HG02885 (cell line): ENCODE measurements around the gene EEA1.

ENCODE experiments used
- ATAC-seq: cut with Tn5 transposase; IDR thresholded peaks from one replicate; pipeline ENCODE4 v1.9.1; 2021; ENCODE audit warnings: mild to moderate bottlenecking; ENCODE audit not compliant: unreplicated experiment, poor library complexity

Gene EEA1

GRCh38 chr12:92939116-92939515, 10.0 kb upstream of the EEA1 start:
- no peak for ATAC-seq

DNA sequence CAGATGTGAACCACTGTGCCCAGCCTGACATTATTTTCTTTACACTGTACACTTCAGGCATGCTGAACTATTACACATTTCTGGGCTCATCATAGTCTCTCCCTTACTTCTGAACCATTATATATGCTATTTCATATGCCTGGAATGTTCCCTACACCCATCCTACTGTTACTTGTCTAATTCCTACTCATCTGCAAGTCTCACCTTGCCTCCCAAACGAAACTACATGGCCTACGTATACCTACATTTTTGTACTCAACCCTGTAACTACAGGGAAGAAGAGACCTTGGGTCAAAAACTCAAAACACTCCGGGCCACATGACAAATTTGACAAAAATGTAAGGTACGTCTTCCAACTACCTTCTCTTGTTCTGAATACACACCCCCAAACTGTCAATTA, 9.5 kb upstream of the EEA1 start:
- no peak for ATAC-seq

DNA sequence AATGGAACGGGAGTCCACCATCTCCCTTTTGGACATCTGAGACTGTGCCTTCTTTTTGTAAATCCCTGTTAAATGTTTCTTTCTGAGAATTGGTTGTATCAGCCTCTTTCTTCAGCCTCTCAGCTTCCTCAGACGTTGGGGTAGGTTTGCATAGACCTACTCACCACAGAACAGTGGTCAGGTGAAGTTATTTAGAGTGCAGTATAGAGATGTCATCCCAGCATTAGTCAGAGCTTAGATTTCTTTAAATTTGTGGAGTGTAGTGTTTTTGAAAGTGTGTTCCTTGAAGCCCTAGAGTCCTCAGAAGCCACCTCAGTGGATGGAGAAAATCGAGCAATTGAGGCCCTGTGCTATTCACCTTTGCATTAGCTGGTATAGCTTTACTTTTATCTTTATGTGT, 8.9 kb upstream of the EEA1 start:
- ATAC-seq = peak; percentile 82

DNA sequence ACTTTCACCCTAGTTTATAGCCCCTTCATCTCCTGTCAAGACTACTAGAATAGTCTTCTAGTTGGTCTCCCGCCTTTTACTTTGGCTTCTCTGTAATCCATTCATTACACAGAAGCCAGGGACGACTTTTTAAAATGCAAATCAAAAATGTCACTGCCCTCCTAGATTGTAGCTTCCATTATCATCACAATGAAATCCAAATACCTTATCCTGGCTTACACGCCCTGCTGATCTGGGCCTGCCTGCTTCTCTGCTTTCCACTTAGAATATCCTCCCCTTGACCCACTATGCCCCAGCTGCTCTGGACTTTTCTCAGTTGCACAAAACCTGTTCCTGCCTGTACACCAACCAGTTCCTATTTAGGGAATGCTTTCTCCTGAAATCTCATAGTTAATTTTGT, 4.5 kb upstream of the EEA1 start:
- no peak for ATAC-seq

GRCh38 chr12:92930421-92930820, 1.3 kb upstream of the EEA1 start:
- ATAC-seq = no peak

GRCh38 chr12:92929983-92930382, 888 bp upstream of the EEA1 start:
- ATAC-seq = no peak

DNA sequence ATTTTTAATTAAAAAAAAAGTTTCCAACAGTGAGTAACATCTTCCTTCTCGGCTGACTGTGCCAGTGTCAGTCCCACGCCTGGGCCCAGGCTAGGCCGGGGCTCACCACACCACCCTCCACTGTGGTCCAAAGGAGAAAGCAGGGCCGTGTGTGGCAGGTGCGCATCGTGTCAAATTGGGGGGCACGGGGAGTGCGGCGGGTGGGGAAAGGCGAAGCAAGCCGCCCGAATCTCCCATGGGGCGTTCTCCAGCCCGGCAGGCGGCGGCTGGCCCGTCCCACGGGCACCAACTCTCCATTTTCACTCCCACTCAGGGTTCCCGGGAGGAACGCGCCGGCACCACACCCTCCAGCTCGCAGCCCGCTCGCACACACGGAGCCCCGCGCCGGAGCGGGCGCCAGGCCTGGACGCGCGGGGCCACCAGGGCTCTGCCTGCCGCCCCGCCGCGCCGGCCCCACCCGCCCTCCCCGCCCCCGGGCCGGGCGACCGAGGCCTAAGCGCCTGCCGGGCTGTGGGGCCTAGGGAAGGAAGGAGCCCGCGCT, 604 bp downstream of the EEA1 start:
- peak; percentile 16 for ATAC-seq

DNA sequence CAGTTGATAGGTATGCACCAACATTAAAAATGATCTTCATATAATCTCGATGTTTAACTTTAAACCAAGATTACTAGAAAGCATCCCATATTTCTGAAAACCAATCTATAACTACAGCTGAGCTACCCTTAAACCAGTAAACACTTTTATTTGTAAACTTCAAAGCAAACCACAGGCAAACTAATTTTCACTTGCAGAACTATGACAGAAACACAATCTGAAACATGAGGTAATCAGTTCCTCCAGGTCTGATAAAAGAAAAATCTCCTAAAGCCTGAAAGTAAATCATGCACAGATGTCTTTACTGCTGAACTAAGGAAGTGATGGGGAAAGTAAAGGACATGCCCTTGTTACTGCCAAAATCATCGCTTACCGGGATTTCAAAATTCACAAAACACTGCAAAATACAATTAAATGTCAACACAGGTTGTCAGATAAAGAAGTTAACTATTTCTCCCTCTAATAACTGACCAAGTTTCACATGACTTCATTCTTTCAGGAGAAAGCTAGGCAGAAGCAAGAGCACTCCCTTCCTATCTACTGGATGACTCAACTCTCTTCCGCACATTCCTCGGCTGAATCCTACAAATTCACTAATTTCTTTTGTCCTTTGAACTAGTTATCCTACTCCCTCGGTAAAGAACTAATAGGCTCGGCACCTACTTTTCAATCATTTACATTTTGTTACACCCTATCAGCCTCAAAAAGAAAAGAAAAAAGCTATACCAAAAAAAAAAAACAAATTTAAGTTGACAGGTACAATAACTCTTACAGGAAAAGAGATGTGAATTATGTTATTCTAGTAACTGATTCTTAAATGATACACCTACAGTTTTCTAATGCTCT, 1.4 kb downstream of the EEA1 start:
- no peak for ATAC-seq

DNA sequence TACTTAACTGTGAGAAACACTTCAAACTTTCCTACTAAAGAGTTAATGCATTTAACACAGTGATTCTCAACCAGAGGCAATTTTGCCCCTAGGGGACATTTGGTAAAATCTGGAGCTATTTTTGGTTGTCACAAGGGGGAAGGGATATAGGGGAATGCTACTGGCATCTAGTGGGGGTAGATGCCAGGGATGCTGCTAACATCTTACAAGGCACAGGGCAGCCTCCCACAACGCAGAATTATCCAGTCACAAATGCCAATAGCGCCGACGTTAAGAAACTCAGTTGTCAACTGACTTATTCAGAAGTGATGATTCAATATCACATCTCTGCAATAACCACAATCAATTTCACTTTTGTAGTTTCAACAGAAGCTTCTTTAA, 2.0 kb downstream of the EEA1 start:
- no peak for ATAC-seq

DNA sequence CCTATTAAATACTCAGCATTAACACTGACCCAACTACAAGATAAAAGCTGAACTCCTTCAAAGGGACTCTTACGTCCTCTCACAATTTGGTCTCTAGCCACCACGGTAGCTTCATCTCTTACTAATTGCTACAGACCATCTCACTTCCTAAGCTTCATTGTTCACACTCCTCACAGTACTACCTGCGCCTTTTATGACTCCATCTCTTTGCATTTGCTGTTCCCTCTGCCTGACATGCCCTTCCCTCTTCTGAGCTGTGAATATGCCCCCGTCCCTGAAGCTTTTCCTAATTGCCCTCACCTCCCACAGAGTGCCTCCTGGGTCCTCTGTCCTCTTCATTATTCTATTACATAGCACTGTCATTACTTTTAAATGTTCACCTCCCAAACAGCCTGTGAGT, 2.5 kb downstream of the EEA1 start:
- no peak for ATAC-seq

DNA sequence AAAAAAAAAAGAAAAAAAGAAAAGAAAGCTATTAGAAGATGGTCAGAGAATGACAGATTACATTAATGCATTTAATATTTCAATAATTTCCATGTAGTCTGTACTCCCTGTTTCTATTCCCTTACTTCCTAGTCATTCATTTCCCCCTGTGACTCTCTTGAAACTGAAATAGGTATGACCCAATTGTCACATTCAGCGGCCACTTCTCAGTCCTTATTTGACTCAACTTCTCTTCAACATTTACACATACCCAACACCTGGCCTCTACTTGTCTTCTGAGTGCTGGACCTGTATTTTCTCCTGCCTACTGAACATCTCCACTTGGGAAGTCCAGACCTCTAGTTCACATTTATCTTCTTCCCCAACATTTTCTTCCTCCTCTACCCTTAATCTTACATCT, 7.2 kb downstream of the EEA1 start:
- peak; percentile 84 for ATAC-seq

- no peak for ATAC-seq
Measured at GRCh38 chr12:92915365-92915764, 13.7 kb downstream of the EEA1 start.

DNA sequence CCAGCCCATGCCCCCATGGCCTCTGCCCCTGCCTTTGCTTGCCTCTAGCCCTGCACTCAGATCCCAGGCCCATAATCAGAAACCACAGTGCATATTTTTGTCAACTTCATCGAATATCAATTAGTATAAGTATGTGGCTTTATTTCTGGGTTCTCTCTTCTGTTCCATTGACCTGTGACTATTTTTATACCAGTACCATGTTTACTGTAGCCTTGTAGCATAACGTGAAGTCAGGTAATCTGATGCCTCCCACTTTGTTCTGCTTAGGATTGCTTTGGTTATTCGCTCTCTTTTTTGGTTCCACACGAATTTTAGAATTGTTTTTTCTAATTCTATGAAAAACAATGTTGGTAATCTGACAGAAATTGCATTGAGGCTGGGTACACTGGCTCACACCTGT, 14.9 kb downstream of the EEA1 start:
- ATAC-seq = no peak

DNA sequence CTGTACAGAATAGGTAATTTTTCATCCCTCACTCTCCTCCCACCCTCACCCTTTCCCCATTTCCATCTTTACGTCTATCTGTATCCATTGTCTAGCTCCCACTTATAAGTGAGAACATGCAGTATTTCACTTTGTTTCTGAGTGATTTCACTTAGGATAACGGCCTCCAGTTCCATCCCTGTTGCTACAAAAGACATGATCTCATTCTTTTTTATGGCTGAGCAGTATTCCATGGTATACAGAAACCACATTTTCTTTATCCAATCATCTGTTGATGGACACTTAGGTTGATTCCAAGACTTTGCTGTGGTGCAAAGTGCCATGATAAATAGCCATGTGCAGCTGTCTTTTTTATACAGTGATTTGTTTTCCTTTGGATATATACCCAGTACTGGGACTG, 16.4 kb downstream of the EEA1 start:
- ATAC-seq = no peak

DNA sequence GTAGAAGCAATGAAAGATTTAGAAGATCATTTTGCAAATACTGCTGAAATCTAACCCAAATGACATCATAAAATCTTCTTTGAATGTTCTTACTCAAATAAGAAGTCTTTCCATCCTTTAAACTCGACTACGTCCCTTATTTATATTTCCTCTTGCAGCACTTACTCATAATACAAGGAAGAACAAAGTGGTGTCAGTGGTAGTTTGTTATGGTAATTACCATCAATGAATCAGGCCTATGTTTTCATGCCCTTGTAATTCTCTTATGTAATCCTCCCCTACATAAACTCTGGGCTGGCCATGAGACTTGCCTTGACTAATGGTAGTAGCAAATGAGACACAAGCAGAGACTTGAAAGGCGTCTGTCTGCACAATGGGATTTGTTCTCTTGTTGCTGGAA, 17.0 kb downstream of the EEA1 start:
- ATAC-seq = peak; percentile 39

DNA sequence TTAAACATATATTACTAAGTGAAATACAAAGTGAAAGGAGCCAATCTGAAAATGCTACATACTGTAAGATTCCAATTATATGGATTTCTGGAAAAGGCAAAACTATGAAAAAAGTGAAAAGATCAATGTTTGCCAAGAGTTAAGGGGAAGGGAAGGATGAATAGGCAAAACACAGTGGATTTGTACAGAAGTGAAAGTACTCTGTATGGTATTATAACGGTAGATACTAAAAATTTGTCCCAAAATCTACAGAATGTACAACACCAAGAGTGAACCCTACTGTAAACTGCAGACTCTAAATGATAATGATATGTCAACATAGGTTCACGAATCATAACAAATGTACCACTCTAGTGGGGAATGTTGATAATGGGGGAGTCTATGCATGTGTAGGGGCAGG, 17.8 kb downstream of the EEA1 start:
- ATAC-seq = no peak

GRCh38 chr12:92908108-92908507, 21.0 kb downstream of the EEA1 start:
- ATAC-seq = no peak

DNA sequence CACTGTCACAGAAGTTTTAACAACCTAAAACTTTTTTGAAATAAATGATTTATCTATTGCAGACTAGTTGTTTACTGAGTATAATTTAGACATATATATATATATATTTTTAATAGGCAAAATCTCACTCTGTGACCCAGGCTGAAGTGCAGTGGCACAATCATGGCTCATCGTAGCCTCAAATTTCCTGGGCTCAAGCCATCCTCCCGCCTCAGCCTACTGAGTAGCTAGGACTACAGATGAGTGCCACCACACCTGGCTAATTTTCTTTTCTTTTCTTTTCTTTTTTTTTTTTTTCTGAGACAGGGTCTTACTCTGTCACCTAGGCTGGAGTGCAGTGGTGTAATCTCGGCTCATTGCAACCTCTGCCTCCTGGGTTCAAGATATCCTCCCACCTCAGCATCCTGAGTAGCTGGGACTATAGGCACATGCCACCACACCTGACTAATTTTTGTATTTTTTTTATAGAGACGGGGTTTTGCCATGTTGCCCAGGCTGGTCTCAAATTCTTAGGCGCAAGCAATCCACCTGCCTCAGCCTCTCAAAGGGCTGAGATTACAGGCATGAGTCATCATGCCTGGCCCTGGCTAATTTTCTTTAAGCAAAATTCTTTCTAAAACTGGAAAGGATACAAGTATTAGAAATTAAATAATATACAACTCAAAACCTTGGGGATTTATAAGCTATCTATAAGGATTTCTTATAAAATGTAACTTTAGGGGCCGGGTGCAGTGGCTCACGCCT, 23.1 kb downstream of the EEA1 start:
- no peak for ATAC-seq

GRCh38 chr12:92905258-92905810, 23.8 kb downstream of the EEA1 start:
- ATAC-seq = no peak

- ATAC-seq = no peak
Measured at GRCh38 chr12:92900941-92901340, 28.2 kb downstream of the EEA1 start.

DNA sequence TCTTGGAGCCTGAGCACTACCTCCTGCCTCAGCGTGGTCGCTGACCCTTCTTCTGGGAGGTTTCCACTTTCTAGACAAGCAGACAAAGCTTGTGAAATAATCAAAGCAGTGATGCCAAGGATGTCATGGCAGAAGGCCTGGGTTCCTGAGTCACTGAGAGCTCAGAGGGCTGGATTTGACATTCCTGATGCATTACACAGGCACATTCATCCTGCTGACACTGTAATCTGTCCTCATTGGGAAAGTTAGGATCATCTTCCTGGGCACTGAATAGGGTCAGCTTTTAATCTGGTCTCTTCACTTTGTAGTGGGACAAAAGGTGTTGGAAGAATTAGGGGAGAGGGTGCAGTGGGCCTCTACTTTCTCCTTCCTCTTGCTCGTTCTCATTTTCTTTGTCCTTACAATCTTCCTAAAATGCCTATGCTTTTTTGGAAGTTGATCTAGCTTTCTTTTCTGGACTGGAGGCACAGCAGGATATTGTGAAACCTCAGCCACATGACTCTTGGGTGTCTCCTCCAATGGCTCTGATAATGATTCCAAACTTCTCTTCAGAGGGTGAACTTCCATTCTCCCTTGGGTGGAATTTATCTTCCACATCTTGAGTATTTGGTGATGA, 29.6 kb downstream of the EEA1 start:
- no peak for ATAC-seq
